GM10248 (cell line): ENCODE results near the gene LAMA4.

Experiments
- CTCF ChIA-PET: fragments of 300-600 bp; sonication (Branson Sonifier 250); formaldehyde crosslinking; extraction: SDS; loops from one replicate; lab custom pipeline; 2021; ENCODE audit warnings: antibody characterized with exemption; lab: Yijun Ruan, JAX
- POLR2A ChIA-PET: fragments of 350-650 bp; sonication (Branson Sonifier 250); formaldehyde crosslinking; extraction: SDS; loops from one replicate; lab custom pipeline; 2020; ENCODE audit warnings: antibody characterized with exemption; lab: Yijun Ruan, JAX
- DNase-seq: peaks from one replicate; pipeline ENCODE4 v3.0.0; 2012; ENCODE audit errors: extremely low spot score
- CTCF ChIP-seq: IDR thresholded peaks from 2 replicates; pipeline ENCODE4 v1.5.1; 2012; ENCODE audit warnings: mild to moderate bottlenecking, low read depth; ENCODE audit errors: extremely low read depth, missing control alignments, control extremely low read depth

LAMA4 gene

GRCh38 chr6:112241820-112242429, 12.4 kb downstream of the LAMA4 start:
- no peak for TF ChIP-seq CTCF
- DNase-seq, result no peak
- ChIA-PET POLR2A (no interaction called here), CTCF (interaction anchor here (1.2 to 2.0 kb wide), 3 partner anchors 9 to 13 kb away, joined by 3 to 6 read pairs (median 4); no protein-coding TSS in a partner anchor)

- no peak for DNase-seq
- TF ChIP-seq CTCF, result no peak
- CTCF ChIA-PET, result interaction anchor here (1.8 kb wide), 1 partner anchor 45 kb away, joined by 4 read pairs; no protein-coding TSS in a partner anchor
- POLR2A ChIA-PET, result no interaction called here
Measured at GRCh38 chr6:112237595-112237994, 16.8 kb downstream of the LAMA4 start.

- no peak for DNase-seq
- CTCF ChIA-PET, result interaction anchor here (0.8 to 2.4 kb wide), 4 partner anchors 26 to 57 kb away, joined by 3 to 6 read pairs (median 4); no protein-coding TSS in a partner anchor
- POLR2A ChIA-PET, result no interaction called here
- no peak for TF ChIP-seq CTCF
Measured at GRCh38 chr6:112237066-112237465, 17.3 kb downstream of the LAMA4 start.

- CTCF ChIA-PET, result interaction anchor here (1.2 to 2.4 kb wide), 3 partner anchors 12 to 55 kb away, joined by 3 to 6 read pairs (median 3); no protein-coding TSS in a partner anchor
- TF ChIP-seq CTCF, result no peak
- POLR2A ChIA-PET, result no interaction called here
- DNase-seq, result no peak
Measured at GRCh38 chr6:112235956-112236355, 18.4 kb downstream of the LAMA4 start.

GRCh38 chr6:112234601-112235000, 19.8 kb downstream of the LAMA4 start:
- TF ChIP-seq CTCF, result no peak
- ChIA-PET CTCF (no interaction called here), POLR2A (no interaction called here)
- DNase-seq, result no peak

- CTCF ChIA-PET, result interaction anchor here (1.1 kb wide), 1 partner anchor 9 kb away, joined by 4 read pairs; no protein-coding TSS in a partner anchor
- POLR2A ChIA-PET, result no interaction called here
- no peak for TF ChIP-seq CTCF
- DNase-seq, result no peak
Measured at GRCh38 chr6:112233847-112234246, 20.5 kb downstream of the LAMA4 start.
